ENCODE measurements around the gene NPAS3.

The NPAS3 gene

DNA sequence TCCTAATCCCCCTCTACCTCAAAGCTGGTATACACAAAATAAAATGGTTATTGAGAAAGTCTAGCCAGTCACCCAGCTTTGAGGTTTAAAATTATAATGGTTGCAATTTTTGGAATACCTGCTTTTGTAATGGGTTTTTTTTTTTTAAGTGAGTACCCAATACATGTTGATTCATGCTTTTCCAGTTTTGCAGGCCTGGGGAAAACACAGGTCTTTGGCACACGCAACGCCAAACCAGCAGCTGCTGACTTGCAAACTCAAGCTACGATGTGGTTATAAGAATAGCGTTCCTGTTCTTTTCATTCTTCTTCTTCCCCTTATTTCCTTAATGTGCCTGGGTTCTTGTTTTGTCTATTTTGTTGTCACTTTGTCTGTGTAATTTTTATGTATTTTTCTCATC lies 779.2 kb downstream of the NPAS3 start:
- no peak overlapping the region for H3K4me3 ChIP-seq (ENCODE audit: low read depth, low read length)
- TF ChIP-seq, protein P1, sequence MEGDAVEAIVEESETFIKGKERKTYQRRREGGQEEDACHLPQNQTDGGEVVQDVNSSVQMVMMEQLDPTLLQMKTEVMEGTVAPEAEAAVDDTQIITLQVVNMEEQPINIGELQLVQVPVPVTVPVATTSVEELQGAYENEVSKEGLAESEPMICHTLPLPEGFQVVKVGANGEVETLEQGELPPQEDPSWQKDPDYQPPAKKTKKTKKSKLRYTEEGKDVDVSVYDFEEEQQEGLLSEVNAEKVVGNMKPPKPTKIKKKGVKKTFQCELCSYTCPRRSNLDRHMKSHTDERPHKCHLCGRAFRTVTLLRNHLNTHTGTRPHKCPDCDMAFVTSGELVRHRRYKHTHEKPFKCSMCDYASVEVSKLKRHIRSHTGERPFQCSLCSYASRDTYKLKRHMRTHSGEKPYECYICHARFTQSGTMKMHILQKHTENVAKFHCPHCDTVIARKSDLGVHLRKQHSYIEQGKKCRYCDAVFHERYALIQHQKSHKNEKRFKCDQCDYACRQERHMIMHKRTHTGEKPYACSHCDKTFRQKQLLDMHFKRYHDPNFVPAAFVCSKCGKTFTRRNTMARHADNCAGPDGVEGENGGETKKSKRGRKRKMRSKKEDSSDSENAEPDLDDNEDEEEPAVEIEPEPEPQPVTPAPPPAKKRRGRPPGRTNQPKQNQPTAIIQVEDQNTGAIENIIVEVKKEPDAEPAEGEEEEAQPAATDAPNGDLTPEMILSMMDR (IDR thresholded peaks at IDR 0.05; ENCODE audit: borderline replicate concordance, insufficient read depth, low read depth, low read length) = no peak

DNA sequence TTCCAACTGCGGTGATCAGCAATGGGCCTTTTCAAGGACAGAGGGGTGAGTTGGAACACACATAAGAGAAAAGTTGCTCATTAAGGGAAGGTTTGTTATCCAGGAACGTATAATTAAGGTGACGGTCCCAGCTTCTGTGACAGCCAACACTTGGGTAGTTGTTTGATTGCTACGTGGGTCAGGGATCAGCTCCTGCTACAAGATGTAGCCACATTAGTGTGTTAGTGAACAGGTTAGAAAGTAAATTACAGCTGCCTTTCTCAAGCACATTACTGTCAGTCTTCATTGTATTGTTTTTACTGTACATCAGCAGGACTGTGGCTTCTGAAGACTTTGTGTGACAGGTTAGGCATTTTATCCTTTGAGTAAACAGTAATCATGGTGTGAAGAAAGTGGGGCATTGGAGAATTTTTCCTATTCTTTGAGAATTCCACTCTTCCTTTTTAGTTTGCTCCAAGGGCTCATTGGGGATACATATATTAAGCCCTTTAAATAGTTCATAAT lies 781.7 kb downstream of the NPAS3 start:
- no peak overlapping the region for H3K4me3 ChIP-seq (ENCODE audit: low read depth, low read length)
- TF ChIP-seq, protein P1 (IDR thresholded peaks at IDR 0.05; ENCODE audit: borderline replicate concordance, insufficient read depth, low read depth, low read length) = no peak

DNA sequence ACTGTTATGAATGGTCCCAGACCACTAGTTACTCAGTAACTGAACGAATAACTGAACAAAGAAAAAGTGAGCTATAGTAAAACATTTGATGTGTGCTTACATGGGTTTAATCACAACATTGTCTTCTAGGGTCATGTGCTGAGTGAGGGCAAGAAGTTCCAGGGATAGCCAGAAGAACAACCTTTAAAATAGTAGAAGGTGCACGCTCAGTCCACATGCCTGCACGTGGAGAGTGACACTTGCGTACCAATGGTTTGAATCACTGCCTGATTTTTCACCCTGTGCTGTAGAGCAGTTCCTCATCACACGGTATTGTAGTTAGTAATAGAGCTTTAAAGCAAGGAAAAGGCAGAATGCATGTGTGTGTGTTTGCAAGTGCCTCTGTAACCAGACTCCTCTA lies 788.0 kb downstream of the NPAS3 start:
- TF ChIP-seq, protein P1 (IDR thresholded peaks at IDR 0.05; ENCODE audit: borderline replicate concordance, insufficient read depth, low read depth, low read length) = no peak
- no peak overlapping the region for H3K4me3 ChIP-seq (ENCODE audit: low read depth, low read length)

DNA sequence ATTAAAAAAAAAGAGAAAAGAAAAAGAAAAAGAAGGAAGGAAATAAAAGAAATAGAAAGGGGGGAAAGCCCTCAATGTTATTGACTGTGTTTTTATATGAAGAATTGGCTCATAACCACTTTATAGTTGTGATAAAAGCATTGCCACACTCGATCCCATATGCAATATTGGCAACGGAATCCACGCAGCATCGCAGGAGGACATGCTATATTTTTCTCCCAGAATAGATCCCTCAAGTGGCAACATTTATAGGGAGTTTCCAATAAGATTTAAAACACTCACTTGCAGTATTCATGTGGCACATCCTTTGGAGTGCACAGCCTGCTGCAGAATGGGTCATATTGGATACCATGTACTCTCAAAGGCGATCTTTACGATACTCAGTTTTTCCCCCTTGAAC lies 788.9 kb downstream of the NPAS3 start:
- TF ChIP-seq, protein P1 (IDR thresholded peaks at IDR 0.05; ENCODE audit: borderline replicate concordance, insufficient read depth, low read depth, low read length) = no peak

DNA sequence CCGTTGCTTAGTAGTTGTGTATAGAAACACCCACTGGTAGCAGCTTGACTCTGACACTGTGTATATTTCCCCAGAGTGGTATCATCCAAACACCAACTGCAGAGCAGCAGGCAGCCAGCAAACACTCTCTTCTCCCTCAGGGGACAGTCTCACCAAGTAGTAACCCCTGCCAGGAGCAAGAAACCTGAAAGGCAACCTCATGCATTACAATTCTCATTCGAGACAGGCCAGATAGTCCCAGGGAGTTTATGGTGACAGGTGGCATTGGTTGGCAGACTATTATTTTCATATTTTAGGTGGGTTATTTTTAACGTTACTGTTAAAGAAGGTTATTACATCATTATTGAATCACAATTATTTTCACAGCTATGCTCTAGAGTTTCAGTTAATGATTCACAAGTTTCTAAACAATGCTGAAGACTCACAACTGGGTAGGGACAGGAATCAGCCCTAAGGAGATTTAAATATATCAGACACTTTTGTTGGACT lies 789.4 kb downstream of the NPAS3 start:
- H3K4me3 ChIP-seq (ENCODE audit: low read depth, low read length) = no peak overlapping the region
- TF ChIP-seq, protein P1 (IDR thresholded peaks at IDR 0.05; ENCODE audit: borderline replicate concordance, insufficient read depth, low read depth, low read length) = no peak

More for the DNA sequence above, 788.9 kb downstream of the NPAS3 start:
- H3K4me3 ChIP-seq (ENCODE audit: low read depth, low read length) = no peak overlapping the region

DNA sequence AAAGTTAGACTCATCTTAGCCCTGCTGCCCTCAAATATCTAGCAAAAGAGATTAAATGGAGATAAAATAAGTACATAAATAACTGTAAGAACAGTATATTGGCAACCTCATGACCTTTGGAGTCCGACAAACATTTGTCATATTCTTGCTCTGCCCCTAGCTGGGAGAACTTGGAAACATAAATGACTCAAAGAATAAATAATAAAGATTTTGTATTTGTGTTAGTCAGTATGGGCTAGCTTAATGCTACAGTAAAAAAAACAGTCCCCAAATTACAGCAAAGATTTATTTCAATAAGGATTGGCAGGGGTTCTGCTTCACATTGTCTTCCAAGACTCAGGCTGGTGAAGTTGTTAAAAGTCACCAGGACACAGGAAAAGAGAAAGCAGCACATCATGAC lies 791.5 kb downstream of the NPAS3 start:
- H3K4me3 ChIP-seq (ENCODE audit: low read depth, low read length) = no peak overlapping the region
- TF ChIP-seq, protein P1 (IDR thresholded peaks at IDR 0.05; ENCODE audit: borderline replicate concordance, insufficient read depth, low read depth, low read length) = no peak

DNA sequence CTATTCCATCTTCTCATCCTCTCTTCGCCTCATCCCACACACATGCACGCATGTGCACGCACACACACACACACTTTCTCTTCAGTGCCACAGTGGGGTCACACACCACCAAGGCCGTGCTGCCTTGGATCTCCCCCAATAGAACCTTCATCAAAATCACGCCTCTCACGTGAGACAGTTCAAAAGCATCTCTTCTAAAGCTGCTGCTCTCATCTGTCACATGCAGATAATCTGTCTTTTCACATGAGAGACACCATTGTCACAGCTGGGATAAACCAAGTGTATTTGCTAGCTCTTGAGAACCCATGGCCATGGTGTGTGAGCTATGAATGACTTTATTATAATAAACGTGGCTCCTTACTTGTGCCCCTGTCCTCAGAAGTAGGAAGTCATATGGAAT lies 793.5 kb downstream of the NPAS3 start:
- no peak overlapping the region for H3K4me3 ChIP-seq (ENCODE audit: low read depth, low read length)
- TF ChIP-seq, protein P1 (IDR thresholded peaks at IDR 0.05; ENCODE audit: borderline replicate concordance, insufficient read depth, low read depth, low read length) = no peak

Measured in GM12875 (cell line).